Measurements from ENCODE around the gene ASCL2.

The ASCL2 gene

DNA sequence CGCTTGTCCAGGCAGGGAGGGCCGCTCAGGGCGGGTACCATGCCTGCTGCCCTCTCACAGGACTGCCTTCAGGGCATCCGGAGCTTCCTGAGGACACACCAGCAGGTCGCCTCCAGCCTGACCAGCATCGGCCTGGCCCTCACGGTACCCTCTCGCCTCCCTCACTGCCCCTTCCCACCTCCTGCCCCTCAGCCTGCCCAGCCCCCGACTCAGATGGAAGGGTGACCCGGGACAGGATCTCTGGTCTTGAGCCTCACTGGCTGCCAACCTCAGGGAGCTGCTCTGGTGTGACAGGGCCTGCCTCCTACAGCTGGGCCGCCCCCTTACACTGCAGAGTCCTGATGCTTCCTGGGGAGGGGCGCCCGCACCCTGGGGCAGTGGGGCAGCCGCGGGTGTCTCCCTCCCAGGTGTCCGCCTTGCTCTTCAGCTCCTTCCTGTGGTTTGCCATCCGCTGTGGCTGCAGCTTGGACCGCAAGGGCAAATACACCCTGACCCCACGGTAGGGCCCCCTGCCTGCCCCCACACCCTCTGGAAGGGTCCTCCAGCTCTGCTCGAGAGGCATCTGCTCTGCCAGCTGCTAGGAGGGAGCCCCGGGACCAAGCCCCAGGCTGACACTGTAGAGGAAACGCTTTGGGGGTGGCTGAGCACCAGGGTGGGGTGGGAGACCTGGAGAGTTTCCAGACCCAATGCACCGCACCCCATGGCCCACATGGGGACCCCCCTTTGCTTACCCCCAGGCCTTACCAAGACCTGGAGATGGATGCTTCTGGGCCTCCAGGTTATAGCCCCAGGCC lies 46.0 kb upstream of the ASCL2 start:
- POLR2A ChIA-PET = interaction anchor here (0.9 kb wide), 1 partner anchor 10 kb away, joined by 5 read pairs; no protein-coding TSS in a partner anchor

GRCh38 chr11:2315395-2316168 lies 45.2 kb upstream of the ASCL2 start:
- DNase-seq = no peak
- Histone ChIP-seq H3K27me3 (replicated peaks in 2 of 5; ENCODE audit: control insufficient read depth in 4 of 5, insufficient read depth in 5 of 5, low read length in 4 of 5) (no peaks in the 10 kb centered on the region), H3K9me3 (ENCODE audit: control extremely low read depth in 1 of 5, control insufficient read depth in 4 of 5, insufficient read depth in 2 of 5, low read depth in 1 of 5, low read length in 4 of 5) (no peaks in the 10 kb centered on the region), H3K4me1 (ENCODE audit: control extremely low read depth in 1 of 4, control insufficient read depth in 4 of 4, insufficient read depth in 4 of 4, low read length in 3 of 4) (peaks cover 0 to 25% (median 13%) of the 10 kb centered on the region in 4 experiments), H3K4me3 (ENCODE audit: control insufficient read depth in 1 of 7, extremely low read depth in 1 of 7, insufficient read depth in 4 of 7, low read depth in 2 of 7, low read length in 6 of 7) (no peak overlapping the region), H3K27ac (ENCODE audit: insufficient read depth in 1 of 2, low read depth in 1 of 2, low read length in 2 of 2, poor library complexity in 1 of 2, severe bottlenecking in 2 of 2) (no peak overlapping the region), H3K36me3 (ENCODE audit: control insufficient read depth in 4 of 4, insufficient read depth in 4 of 4, low read length in 3 of 4) (peaks cover 0 to 7% (median 0%) of the 10 kb centered on the region in 4 experiments)
- ChIA-PET POLR2A (no interaction called here), CTCF (interaction anchor here (0.8 to 5.4 kb wide), 4 partner anchors 10 to 120 kb away, joined by 3 to 31 read pairs (median 4); no protein-coding TSS in a partner anchor)
- 95% methylated on average over 25 of the region's 25 CpGs for WGBS (ENCODE audit: insufficient coverage)

More for the DNA sequence above, 46.0 kb upstream of the ASCL2 start:
- CTCF ChIA-PET = interaction anchor here (0.8 to 5.4 kb wide), 4 partner anchors 11 to 121 kb away, joined by 3 to 31 read pairs (median 4); no protein-coding TSS in a partner anchor
- Histone ChIP-seq H3K4me1 (ENCODE audit: control extremely low read depth in 1 of 4, control insufficient read depth in 4 of 4, insufficient read depth in 4 of 4, low read length in 3 of 4) (peaks cover 0 to 25% (median 13%) of the 10 kb centered on the region in 4 experiments), H3K36me3 (ENCODE audit: control insufficient read depth in 4 of 4, insufficient read depth in 4 of 4, low read length in 3 of 4) (peaks cover 0 to 7% (median 0%) of the 10 kb centered on the region in 4 experiments), H3K4me3 (ENCODE audit: control insufficient read depth in 1 of 7, extremely low read depth in 1 of 7, insufficient read depth in 4 of 7, low read depth in 2 of 7, low read length in 6 of 7) (no peak overlapping the region), H3K27me3 (replicated peaks in 2 of 5; ENCODE audit: control insufficient read depth in 4 of 5, insufficient read depth in 5 of 5, low read length in 4 of 5) (peaks cover 0 to 2% (median 0%) of the 10 kb centered on the region in 5 experiments), H3K9me3 (ENCODE audit: control extremely low read depth in 1 of 5, control insufficient read depth in 4 of 5, insufficient read depth in 2 of 5, low read depth in 1 of 5, low read length in 4 of 5) (no peaks in the 10 kb centered on the region), H3K27ac (ENCODE audit: insufficient read depth in 1 of 2, low read depth in 1 of 2, low read length in 2 of 2, poor library complexity in 1 of 2, severe bottlenecking in 2 of 2) (no peak overlapping the region)
- 84% methylated on average over 20 of the region's 23 CpGs for WGBS (ENCODE audit: insufficient coverage)
- DNase-seq = no peak

DNA sequence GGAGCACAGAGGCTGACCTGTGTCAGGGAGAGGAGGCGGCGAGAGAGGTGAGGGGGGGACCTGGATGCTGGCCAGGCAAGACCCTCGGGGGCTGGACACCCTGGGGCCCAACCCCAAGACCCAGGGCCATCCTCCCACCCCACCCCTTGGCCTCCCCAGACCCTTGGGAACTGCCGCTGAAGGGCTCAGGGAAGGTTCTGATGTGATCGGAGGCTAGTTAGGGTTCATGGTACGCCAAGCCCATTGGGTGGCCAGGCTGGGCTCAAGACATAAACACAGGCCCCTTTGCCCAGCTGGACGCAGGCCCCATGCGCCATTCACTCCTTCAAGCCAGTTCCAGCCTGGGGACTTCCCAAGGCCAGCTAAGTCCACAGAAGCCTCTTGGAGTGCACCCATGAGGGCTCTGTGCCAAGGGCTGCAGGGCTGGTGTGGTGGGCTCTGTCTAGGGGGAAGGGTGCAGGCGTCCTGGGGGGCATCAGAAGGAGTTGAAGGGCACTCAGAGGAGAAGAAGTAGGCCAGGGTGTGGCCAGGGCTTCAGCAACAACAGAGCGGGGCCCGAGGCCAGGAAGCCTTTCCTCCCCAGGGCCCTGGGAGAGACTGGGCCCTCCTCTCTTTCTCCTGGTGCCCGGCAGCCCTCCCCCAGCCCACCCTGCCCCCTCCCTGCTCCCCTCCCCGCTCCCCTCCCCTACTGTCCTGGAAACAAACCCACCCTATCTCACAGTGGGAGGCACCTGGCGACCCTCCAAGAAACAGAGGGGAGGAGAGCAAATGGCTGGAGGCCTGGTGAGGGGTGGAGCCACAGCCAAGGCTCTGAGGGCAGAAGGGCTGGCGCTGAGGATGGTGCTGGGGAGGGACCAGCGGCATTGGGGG lies 44.4 kb upstream of the ASCL2 start:
- CTCF ChIA-PET = interaction anchor here (1.2 to 5.4 kb wide), 3 partner anchors 9 to 10 kb away, joined by 3 to 31 read pairs (median 15); no protein-coding TSS in a partner anchor
- POLR2A ChIA-PET = no interaction called here
- Histone ChIP-seq H3K9me3 (ENCODE audit: control extremely low read depth in 1 of 5, control insufficient read depth in 4 of 5, insufficient read depth in 2 of 5, low read depth in 1 of 5, low read length in 4 of 5) (no peaks in the 10 kb centered on the region), H3K36me3 (ENCODE audit: control insufficient read depth in 4 of 4, insufficient read depth in 4 of 4, low read length in 3 of 4) (peaks cover 0 to 7% (median 0%) of the 10 kb centered on the region in 4 experiments), H3K4me1 (ENCODE audit: control extremely low read depth in 1 of 4, control insufficient read depth in 4 of 4, insufficient read depth in 4 of 4, low read length in 3 of 4) (peaks cover 0 to 25% (median 13%) of the 10 kb centered on the region in 4 experiments), H3K27me3 (replicated peaks in 2 of 5; ENCODE audit: control insufficient read depth in 4 of 5, insufficient read depth in 5 of 5, low read length in 4 of 5) (no peaks in the 10 kb centered on the region), H3K27ac (ENCODE audit: insufficient read depth in 1 of 2, low read depth in 1 of 2, low read length in 2 of 2, poor library complexity in 1 of 2, severe bottlenecking in 2 of 2) (no peak overlapping the region), H3K4me3 (ENCODE audit: control insufficient read depth in 1 of 7, extremely low read depth in 1 of 7, insufficient read depth in 4 of 7, low read depth in 2 of 7, low read length in 6 of 7) (no peak overlapping the region)
- peak; percentile 27 to 63 (median 61) for DNase-seq
- WGBS (ENCODE audit: insufficient coverage) = 79% methylated on average over 10 of the region's 16 CpGs

GRCh38 chr11:2314136-2314524 lies 43.7 kb upstream of the ASCL2 start:
- CTCF ChIA-PET = interaction anchor here (1.2 to 2.6 kb wide), 3 partner anchors 8 to 115 kb away, joined by 3 to 15 read pairs (median 3); no protein-coding TSS in a partner anchor
- H3K27ac ChIP-seq (ENCODE audit: insufficient read depth in 1 of 2, low read depth in 1 of 2, low read length in 2 of 2, poor library complexity in 1 of 2, severe bottlenecking in 2 of 2) = no peak overlapping the region
- H3K4me1 ChIP-seq (ENCODE audit: control extremely low read depth in 1 of 4, control insufficient read depth in 4 of 4, insufficient read depth in 4 of 4, low read length in 3 of 4) = peaks cover 0 to 25% (median 13%) of the 10 kb centered on the region in 4 experiments
- H3K27me3 ChIP-seq (replicated peaks in 2 of 5; ENCODE audit: control insufficient read depth in 4 of 5, insufficient read depth in 5 of 5, low read length in 4 of 5) = no peaks in the 10 kb centered on the region
- peaks cover 0 to 9% (median 0%) of the 10 kb centered on the region in 4 experiments for H3K36me3 ChIP-seq (ENCODE audit: control insufficient read depth in 4 of 4, insufficient read depth in 4 of 4, low read length in 3 of 4)
- POLR2A ChIA-PET = no interaction called here
- WGBS (ENCODE audit: insufficient coverage) = 100% methylated on average over 5 of the region's 7 CpGs
- H3K9me3 ChIP-seq (ENCODE audit: control extremely low read depth in 1 of 5, control insufficient read depth in 4 of 5, insufficient read depth in 2 of 5, low read depth in 1 of 5, low read length in 4 of 5) = no peaks in the 10 kb centered on the region
- no peak for DNase-seq
- no peak overlapping the region for H3K4me3 ChIP-seq (ENCODE audit: control insufficient read depth in 1 of 7, extremely low read depth in 1 of 7, insufficient read depth in 4 of 7, low read depth in 2 of 7, low read length in 6 of 7)

GRCh38 chr11:2313051-2313951 lies 42.9 kb upstream of the ASCL2 start:
- peaks cover 0 to 31% (median 14%) of the 10 kb centered on the region in 4 experiments for H3K4me1 ChIP-seq (ENCODE audit: control extremely low read depth in 1 of 4, control insufficient read depth in 4 of 4, insufficient read depth in 4 of 4, low read length in 3 of 4)
- H3K36me3 ChIP-seq (ENCODE audit: control insufficient read depth in 4 of 4, insufficient read depth in 4 of 4, low read length in 3 of 4) = peaks cover 0 to 12% (median 3%) of the 10 kb centered on the region in 4 experiments
- 95% methylated on average over 31 of the region's 34 CpGs for WGBS (ENCODE audit: insufficient coverage)
- ChIA-PET CTCF (interaction anchor here (1.2 to 2.6 kb wide), 3 partner anchors 7 to 114 kb away, joined by 3 to 15 read pairs (median 3); no protein-coding TSS in a partner anchor), POLR2A (no interaction called here)
- no peaks in the 10 kb centered on the region for H3K27me3 ChIP-seq (replicated peaks in 2 of 5; ENCODE audit: control insufficient read depth in 4 of 5, insufficient read depth in 5 of 5, low read length in 4 of 5)
- no peak overlapping the region for H3K4me3 ChIP-seq (ENCODE audit: control insufficient read depth in 1 of 7, extremely low read depth in 1 of 7, insufficient read depth in 4 of 7, low read depth in 2 of 7, low read length in 6 of 7)
- no peak for DNase-seq
- H3K9me3 ChIP-seq (ENCODE audit: control extremely low read depth in 1 of 5, control insufficient read depth in 4 of 5, insufficient read depth in 2 of 5, low read depth in 1 of 5, low read length in 4 of 5) = no peaks in the 10 kb centered on the region
- H3K27ac ChIP-seq (ENCODE audit: insufficient read depth in 1 of 2, low read depth in 1 of 2, low read length in 2 of 2, poor library complexity in 1 of 2, severe bottlenecking in 2 of 2) = no peak overlapping the region
